Vagina (tissue), 2 donors: Measurements from ENCODE around the gene PDE10A. TPM values are rescaled to one million over a fixed set of nuclear protein-coding genes. Genes with fewer than 3 reads are reported as not detected.

Experiments used
- DNase-seq, 2 donors: peaks; one replicate each; pipeline ENCODE4 v3.0.0-alpha.2; 2017; ENCODE audit errors: extremely low spot score in 2 of 2
- H3K27ac ChIP-seq: fragments of 200-600 bp; sonication (generic); one replicate; pipeline ENCODE4 v1.5.1; 2019
- H3K27me3 ChIP-seq: fragments of 200-600 bp; sonication (generic); one replicate; pipeline ENCODE4 v1.5.1; 2019
- H3K36me3 ChIP-seq, 2 donors: fragments of 200-600 bp; sonication (generic); one replicate each; pipeline ENCODE4 v1.5.1; 2017 to 2019
- H3K4me1 ChIP-seq: fragments of 200-600 bp; sonication (generic); one replicate; pipeline ENCODE4 v1.5.1; 2019
- H3K4me3 ChIP-seq, 2 donors: fragments of 200-600 bp; sonication (generic); 1 replicate in 1 of 2; 2 replicates in 1 of 2; pipeline ENCODE4 v1.5.1; 2016 to 2019
- H3K9me3 ChIP-seq: fragments of 200-600 bp; sonication (generic); one replicate; pipeline ENCODE4 v1.5.1; 2019
- CTCF ChIP-seq, 3 experiments: fragments of 450-650 bp in 2 of 3; fragments of 200-600 bp in 1 of 3; sonication (generic) in 1 of 3; IDR thresholded peaks; one replicate each; pipeline ENCODE4 v1.5.1; 2017 to 2019; ENCODE audit warnings: antibody characterized with exemption in 3 of 3, mild to moderate bottlenecking in 2 of 3, moderate library complexity in 2 of 3
- POLR2A ChIP-seq, 2 donors: fragments of 450-650 bp; IDR thresholded peaks; one replicate each; pipeline ENCODE4 v1.6.1; 2017; ENCODE audit warnings: antibody characterized with exemption in 2 of 2, mild to moderate bottlenecking in 2 of 2, moderate library complexity in 2 of 2
- POLR2AphosphoS5 ChIP-seq, 2 donors: sonication (generic); formaldehyde crosslinking; IDR thresholded peaks; one replicate each; pipeline ENCODE4 v1.9.0; 2017; ENCODE audit warnings: antibody characterized with exemption in 2 of 2, mild to moderate bottlenecking in 2 of 2, low read depth in 1 of 2; ENCODE audit not compliant: insufficient read depth in 1 of 2
- intact Hi-C: fragments of 100-400 bp; cut with DNase I; formaldehyde crosslinking; loops from one replicate; pipeline ENCODE4 v1.15.1; 2023
- total RNA-seq: library from RNA; depleted of rRNA; stranded (reverse); fragments of >200 nt; gene quantifications from one replicate; pipeline ENCODE4 v1.2.3, GENCODE V29; 2016

Gene PDE10A
- total RNA-seq, 1 donor from 2014 or later: 15.0 TPM

DNA sequence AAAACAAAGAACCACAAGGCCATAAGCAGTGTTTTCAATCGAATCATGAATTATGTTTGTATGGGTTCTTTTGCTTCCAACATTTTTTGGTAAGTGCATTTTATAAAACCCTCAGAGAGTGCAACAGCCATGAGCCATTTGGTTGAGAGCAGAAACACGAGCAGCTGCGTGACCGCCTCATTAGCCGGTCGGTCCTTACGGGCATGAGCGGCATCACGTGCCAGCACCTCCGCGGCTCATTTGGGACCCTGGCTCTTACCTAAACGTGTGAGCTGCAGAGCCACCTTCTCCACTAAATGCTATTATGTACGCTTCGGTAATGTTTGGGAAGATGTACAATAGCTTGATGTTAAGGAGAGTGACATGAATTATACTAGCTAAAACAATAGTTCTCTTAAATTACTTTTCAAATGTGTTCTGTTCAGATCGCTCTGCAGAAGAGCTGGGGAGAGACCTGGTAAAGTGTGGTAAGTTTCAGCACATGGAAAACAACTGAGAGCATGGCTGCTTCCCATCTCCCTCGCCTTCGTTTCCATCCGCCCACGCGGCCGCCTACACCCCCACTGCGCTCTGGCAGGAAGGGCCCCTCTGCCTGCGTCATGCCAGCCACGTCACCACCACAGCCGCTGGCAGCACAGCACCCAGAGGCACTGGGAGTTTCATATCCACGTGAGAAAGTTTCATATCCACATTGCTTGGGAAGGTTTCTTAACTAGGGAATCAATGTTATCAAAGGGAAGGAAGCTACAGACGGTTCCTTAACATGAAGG is 23.7 kb upstream of the PDE10A start:
- intact Hi-C loops: no loop called here

GRCh38 chr6:165685302-165685701 is 22.3 kb upstream of the PDE10A start:
- intact Hi-C loops: no loop called here
- DNase-seq: no peak

More for the DNA sequence above, 23.7 kb upstream of the PDE10A start:
- no peaks in the 10 kb centered on the region for H3K4me1 ChIP-seq
- DNase-seq: no peak
- TF ChIP-seq POLR2A (IDR thresholded peaks at IDR 0.05) (no peak), CTCF (IDR thresholded peaks at IDR 0.05) (no peak), POLR2AphosphoS5 (IDR thresholded peaks at IDR 0.05; ENCODE audit: insufficient read depth in 1 of 2, low read depth in 1 of 2) (no peak)
- no peak overlapping the region for H3K4me3 ChIP-seq
- H3K27ac ChIP-seq: no peak overlapping the region
- H3K9me3 ChIP-seq: no peaks in the 10 kb centered on the region
- H3K36me3 ChIP-seq: no peaks in the 10 kb centered on the region
- H3K27me3 ChIP-seq: no peaks in the 10 kb centered on the region

GRCh38 chr6:165684333-165684732 is 21.3 kb upstream of the PDE10A start:
- Histone ChIP-seq H3K27ac (no peak overlapping the region), H3K4me3 (no peak overlapping the region), H3K27me3 (no peaks in the 10 kb centered on the region), H3K9me3 (no peaks in the 10 kb centered on the region), H3K36me3 (no peaks in the 10 kb centered on the region), H3K4me1 (no peaks in the 10 kb centered on the region)
- TF ChIP-seq CTCF (IDR thresholded peaks at IDR 0.05) (no peak), POLR2AphosphoS5 (IDR thresholded peaks at IDR 0.05; ENCODE audit: insufficient read depth in 1 of 2, low read depth in 1 of 2) (no peak), POLR2A (IDR thresholded peaks at IDR 0.05) (no peak)
- no peak for DNase-seq
- intact Hi-C loops: no loop called here

More at GRCh38 chr6:165685302-165685701, 22.3 kb upstream of the PDE10A start:
- Histone ChIP-seq H3K27ac (no peak overlapping the region), H3K27me3 (no peaks in the 10 kb centered on the region), H3K4me1 (no peaks in the 10 kb centered on the region), H3K36me3 (no peaks in the 10 kb centered on the region), H3K9me3 (no peaks in the 10 kb centered on the region), H3K4me3 (no peak overlapping the region)
- TF ChIP-seq POLR2A (IDR thresholded peaks at IDR 0.05) (no peak), CTCF (IDR thresholded peaks at IDR 0.05) (no peak), POLR2AphosphoS5 (IDR thresholded peaks at IDR 0.05; ENCODE audit: insufficient read depth in 1 of 2, low read depth in 1 of 2) (no peak)

DNA sequence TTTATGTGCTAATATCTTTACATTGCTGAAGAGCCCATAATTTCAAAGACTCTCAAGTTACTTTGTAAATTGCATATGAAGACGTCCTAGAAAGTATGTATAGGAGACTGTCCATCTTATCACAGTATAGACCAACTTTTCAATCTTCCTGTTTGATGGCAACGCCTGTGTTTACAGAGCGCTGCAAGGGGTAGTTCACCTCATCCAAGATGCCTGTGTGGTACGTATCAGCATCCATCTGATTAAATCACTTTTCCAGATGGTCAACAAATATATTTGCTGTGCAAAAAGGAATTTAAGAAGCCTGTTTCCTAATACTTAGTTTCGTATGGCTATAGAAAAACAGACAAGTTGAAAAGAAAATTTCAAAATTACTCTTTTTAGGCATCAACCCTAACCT is 17.9 kb upstream of the PDE10A start:
- Histone ChIP-seq H3K4me1 (no peaks in the 10 kb centered on the region), H3K9me3 (no peaks in the 10 kb centered on the region), H3K27ac (no peak overlapping the region), H3K36me3 (no peaks in the 10 kb centered on the region), H3K4me3 (no peak overlapping the region), H3K27me3 (no peaks in the 10 kb centered on the region)
- TF ChIP-seq POLR2A (IDR thresholded peaks at IDR 0.05) (no peak), CTCF (IDR thresholded peaks at IDR 0.05) (no peak), POLR2AphosphoS5 (IDR thresholded peaks at IDR 0.05; ENCODE audit: insufficient read depth in 1 of 2, low read depth in 1 of 2) (no peak)
- intact Hi-C loops: no loop called here
- no peak for DNase-seq

GRCh38 chr6:165679326-165679725 is 16.3 kb upstream of the PDE10A start:
- intact Hi-C loops: no loop called here
- DNase-seq: no peak
- TF ChIP-seq POLR2AphosphoS5 (IDR thresholded peaks at IDR 0.05; ENCODE audit: insufficient read depth in 1 of 2, low read depth in 1 of 2) (no peak), CTCF (IDR thresholded peaks at IDR 0.05) (no peak), POLR2A (IDR thresholded peaks at IDR 0.05) (no peak)
- H3K4me1 ChIP-seq: no peaks in the 10 kb centered on the region
- H3K9me3 ChIP-seq: no peaks in the 10 kb centered on the region
- no peaks in the 10 kb centered on the region for H3K36me3 ChIP-seq
- H3K4me3 ChIP-seq: no peak overlapping the region
- H3K27me3 ChIP-seq: no peaks in the 10 kb centered on the region
- H3K27ac ChIP-seq: no peak overlapping the region
